ENCODE results near the gene COQ4.

GRCh38 chr9:128382261-128382660, 59.6 kb downstream of the COQ4 start:
- no peak for TF ChIP-seq EP300 (IDR thresholded peaks at IDR 0.05; ENCODE audit: low read depth)
- no peak for TF ChIP-seq CTCF (IDR thresholded peaks at IDR 0.05)
